GM12878 (cell line): ENCODE data around the gene GFOD2.

ENCODE experiments used
- KDM1A ChIP-seq: fragments of 200-600 bp; sonication (generic); IDR thresholded peaks from 2 replicates; pipeline ENCODE4 v1.6.1; 2016; ENCODE audit warnings: borderline replicate concordance
- SIN3A ChIP-seq: IDR thresholded peaks from 2 replicates; pipeline ENCODE4 v1.6.1; 2012; ENCODE audit warnings: low read depth, low read length, improper control_type of control experiment
- ZBTB33 ChIP-seq: fragments of 450-650 bp; IDR thresholded peaks from 2 replicates; pipeline ENCODE4 v1.6.1; 2017; ENCODE audit warnings: mild to moderate bottlenecking

- TF ChIP-seq ZBTB33, result no peak
- TF ChIP-seq SIN3A, result no peak
- no peak for TF ChIP-seq KDM1A
These were observed 46.1 kb downstream of the GFOD2 start for GRCh38 chr16:67672739-67673662.
